ENCODE measurements around the gene CHST12. TPM values are rescaled to one million over a fixed set of nuclear protein-coding genes. Genes with fewer than 3 reads are reported as not detected.

The CHST12 gene
- total and polyA plus RNA-seq, 12 donors, result 2.5 to 31.2 (median 19.4) TPM

DNA sequence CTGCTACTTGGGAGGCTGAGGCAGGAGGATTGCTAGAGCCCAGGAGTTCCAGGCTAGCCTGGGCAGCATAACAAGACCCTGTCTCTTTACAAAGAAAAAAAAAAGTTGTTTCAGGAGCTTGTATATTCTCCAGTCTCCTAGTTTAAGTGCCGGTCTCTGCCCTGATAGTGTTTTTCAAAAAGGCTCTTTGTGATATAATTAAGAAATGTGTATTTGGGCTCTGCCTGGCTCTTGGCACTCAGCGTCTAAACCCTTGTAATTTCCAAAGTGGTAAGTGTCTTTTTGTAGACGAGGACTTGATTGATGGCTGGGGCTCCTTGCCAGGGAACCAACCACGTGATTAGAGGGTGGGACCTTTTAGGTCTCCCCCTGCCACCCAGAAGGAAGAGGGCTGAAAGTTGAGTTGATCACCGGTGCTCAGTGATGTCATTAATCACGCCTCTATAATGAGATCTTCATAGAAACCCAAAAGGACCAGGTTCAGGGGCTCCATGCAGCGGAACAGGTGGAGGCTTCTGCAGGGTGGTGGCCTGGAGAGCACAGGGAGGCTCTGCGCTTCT lies 44.4 kb upstream of the CHST12 start:
- intact Hi-C loops (cut with DNase I), result loop anchor here (5.0 to 10.0 kb wide), 3 partner anchors 43 to 784 kb away; partner anchors contain the start of genes CHST12 (in 1 of the 2), MRM2 (in 1 of the 2), NUDT1 (in 1 of the 2) and PSMG3 (in 1 of the 2)
- 54 to 64% (median 57%) methylated on average over 8 of the region's 8 CpGs for WGBS, 4 donors
- Histone ChIP-seq H3K4me1 (replicated peaks in 1 of 2) (peaks cover 17 to 48% of the 10 kb centered on the region in 2 donors), H3K27ac (no peak overlapping the region), H3K4me3 (no peak overlapping the region), H3K36me3 (replicated peaks in 1 of 2) (peaks cover 0 to 32% of the 10 kb centered on the region in 2 donors), H3K9me3 (replicated peaks in 1 of 3) (no peaks in the 10 kb centered on the region), H3K27me3 (no peaks in the 10 kb centered on the region)
- DNase-seq, result peak in 1 of 7 donors; percentile 61
- TF ChIP-seq CTCF (IDR thresholded peaks at IDR 0.05) (no peak), POLR2A (IDR thresholded peaks at IDR 0.05) (no peak)

DNA sequence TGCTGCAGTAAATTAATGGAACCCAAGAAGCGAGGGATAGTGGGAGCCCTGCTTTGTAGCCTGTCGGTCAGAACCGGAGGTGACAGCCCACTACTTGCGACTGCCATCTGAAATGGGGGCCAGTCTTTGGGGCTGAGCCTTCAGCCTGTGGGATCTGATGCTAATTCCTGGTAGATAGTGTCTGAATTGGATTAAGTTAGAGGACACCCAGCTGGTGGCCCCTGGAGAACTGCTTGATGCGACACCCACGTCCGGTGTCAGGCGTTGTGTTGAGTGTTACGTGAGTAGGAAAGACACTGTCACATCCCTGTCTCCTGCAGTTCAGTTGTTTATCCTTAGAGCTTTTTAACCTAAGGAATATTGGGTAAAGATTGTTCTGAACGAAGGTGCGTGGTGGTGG lies 43.8 kb upstream of the CHST12 start:
- no peak for TF ChIP-seq POLR2A (IDR thresholded peaks at IDR 0.05)
- TF ChIP-seq CTCF (IDR thresholded peaks at IDR 0.05), result no peak
- Histone ChIP-seq H3K27ac (peak overlapping the region in 1 of 5 donors; percentile 24), H3K4me3 (no peak overlapping the region), H3K27me3 (no peaks in the 10 kb centered on the region), H3K9me3 (replicated peaks in 1 of 3) (no peaks in the 10 kb centered on the region), H3K36me3 (replicated peaks in 1 of 2) (peaks cover 0 to 38% of the 10 kb centered on the region in 2 donors), H3K4me1 (replicated peaks in 1 of 2) (peaks cover 17 to 48% of the 10 kb centered on the region in 2 donors)
- intact Hi-C loops (cut with DNase I), result loop anchor here (5.0 to 10.0 kb wide), 3 partner anchors 43 to 785 kb away; partner anchors contain the start of genes CHST12 (in 1 of the 2), MRM2 (in 1 of the 2), NUDT1 (in 1 of the 2) and PSMG3 (in 1 of the 2)
- 81 to 91% (median 87%) methylated on average over 11 of the region's 11 CpGs for WGBS, 4 donors
- peak in 1 of 7 donors; percentile 77 for DNase-seq

- DNase-seq, result no peak
- WGBS, 4 donors, result 71 to 73% (median 73%) methylated on average over 6 of the region's 6 CpGs
- no peaks in the 10 kb centered on the region for H3K9me3 ChIP-seq (replicated peaks in 1 of 3)
- no peak overlapping the region for H3K27ac ChIP-seq
- intact Hi-C loops (cut with DNase I), result no loop called here
- TF ChIP-seq POLR2A (IDR thresholded peaks at IDR 0.05) (no peak), CTCF (IDR thresholded peaks at IDR 0.05) (no peak)
- H3K4me3 ChIP-seq, result no peak overlapping the region
- H3K36me3 ChIP-seq (replicated peaks in 1 of 2), result peaks cover 0 to 50% of the 10 kb centered on the region in 2 donors
- H3K4me1 ChIP-seq (replicated peaks in 1 of 2), result peaks cover 14 to 47% of the 10 kb centered on the region in 2 donors
- no peaks in the 10 kb centered on the region for H3K27me3 ChIP-seq
Observed at GRCh38 chr7:2360796-2361195, 42.6 kb upstream of the CHST12 start.

DNA sequence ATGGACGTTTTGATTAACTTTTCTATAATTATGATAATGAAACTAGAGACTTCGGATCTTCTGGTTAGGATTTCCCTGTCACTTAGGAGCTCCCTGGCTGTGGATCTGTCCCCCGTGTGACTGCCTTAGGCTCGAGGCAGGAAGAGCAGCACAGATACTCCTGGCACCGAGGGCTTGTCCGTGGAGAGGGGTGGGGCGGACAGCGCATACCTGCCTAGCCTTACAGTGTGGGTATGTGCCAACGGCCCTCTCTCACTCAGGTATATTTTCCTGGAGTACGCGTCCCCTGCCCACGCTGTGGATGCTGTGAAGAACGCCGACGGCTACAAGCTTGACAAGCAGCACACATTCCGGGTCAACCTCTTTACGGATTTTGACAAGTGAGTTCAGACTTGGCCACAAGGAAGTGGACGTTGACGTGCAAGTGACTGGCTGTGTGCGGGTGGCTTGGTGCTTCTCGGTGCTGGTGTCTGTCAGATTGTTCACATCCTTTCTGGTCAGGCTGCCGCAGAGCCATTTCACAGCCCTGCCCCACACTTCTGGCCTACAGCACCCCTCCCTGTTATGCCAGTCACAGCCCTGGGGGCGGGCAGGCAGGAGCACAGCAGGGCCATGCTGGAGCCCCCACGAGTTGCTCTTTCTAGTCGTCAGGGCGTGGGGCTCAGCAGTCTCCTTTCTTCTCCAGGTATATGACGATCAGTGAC lies 40.9 kb upstream of the CHST12 start:
- WGBS, 4 donors, result 90 to 92% (median 92%) methylated on average over 24 to 27 of the region's 27 CpGs
- Histone ChIP-seq H3K4me3 (no peak overlapping the region), H3K4me1 (replicated peaks in 1 of 2) (peaks cover 0 to 29% of the 10 kb centered on the region in 2 donors), H3K27ac (no peak overlapping the region), H3K9me3 (replicated peaks in 1 of 3) (no peaks in the 10 kb centered on the region), H3K36me3 (replicated peaks in 1 of 2) (peaks cover 0 to 67% of the 10 kb centered on the region in 2 donors), H3K27me3 (no peaks in the 10 kb centered on the region)
- intact Hi-C loops (cut with DNase I), result no loop called here
- no peak for DNase-seq
- TF ChIP-seq CTCF (IDR thresholded peaks at IDR 0.05) (no peak), POLR2A (IDR thresholded peaks at IDR 0.05) (no peak)

Data from adrenal gland (tissue), 12 donors.